ENCODE measurements around the gene GADD45A.
"Not testable (repeated sequence)": the region's sequence is repeated elsewhere in the genome, so short reads cannot be mapped to it uniquely, and the experiment has no call there.

GADD45A gene

DNA sequence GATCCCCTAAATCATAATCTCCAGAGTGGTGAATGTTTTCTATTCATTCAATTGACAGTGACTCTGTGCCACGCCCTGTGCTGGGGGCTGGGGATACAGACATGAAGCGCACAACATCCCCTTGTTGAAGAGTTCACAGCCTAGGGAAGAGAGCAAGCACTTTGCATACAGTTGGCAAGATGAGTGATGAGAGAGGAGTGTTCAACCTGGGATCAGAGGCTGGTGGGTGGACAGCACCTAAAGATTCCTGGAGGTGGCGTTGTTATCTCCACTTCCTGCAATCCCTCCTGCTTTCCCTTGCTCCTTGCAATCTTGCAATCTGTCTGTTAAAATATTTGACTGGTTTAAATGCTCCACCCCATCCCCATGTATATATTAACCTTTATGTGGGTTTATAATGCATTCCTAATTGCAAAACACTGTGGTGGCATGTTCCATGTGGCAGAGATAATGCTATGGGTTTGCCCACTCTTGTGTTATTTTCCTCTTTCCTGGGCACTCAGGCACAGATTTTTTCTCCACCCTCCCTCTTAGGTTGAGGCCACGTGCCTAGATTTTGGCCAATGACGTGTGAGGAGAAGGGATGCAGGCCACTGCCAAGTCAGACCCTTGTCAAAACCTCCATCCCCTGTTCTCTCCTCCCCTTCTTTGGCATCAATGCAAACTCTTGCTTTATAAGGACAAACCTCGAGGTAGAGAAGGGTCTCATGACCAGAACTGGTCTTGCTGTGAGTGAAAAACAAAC, 36.2 kb upstream of the GADD45A start:
- WGBS, 2 experiments = 73 to 78% methylated on average over 6 of the region's 6 CpGs
- Histone ChIP-seq H3K4me1 (ENCODE audit: control insufficient read depth, insufficient read depth, low read length) (peaks cover 23% of the 10 kb centered on the region), H3K27me3 (ENCODE audit: control insufficient read depth, insufficient read depth, low read length, poor library complexity, severe bottlenecking) (no peaks in the 10 kb centered on the region), H3K4me3 (ENCODE audit: insufficient read depth, low read depth, low read length) (no peak overlapping the region), H3K36me3 (ENCODE audit: control insufficient read depth, insufficient read depth, low read length) (no peaks in the 10 kb centered on the region), H3K9me3 (ENCODE audit: control insufficient read depth, low read length) (no peaks in the 10 kb centered on the region), H3K27ac (ENCODE audit: insufficient read depth, low read depth, low read length, poor library complexity, severe bottlenecking) (no peak overlapping the region)

DNA sequence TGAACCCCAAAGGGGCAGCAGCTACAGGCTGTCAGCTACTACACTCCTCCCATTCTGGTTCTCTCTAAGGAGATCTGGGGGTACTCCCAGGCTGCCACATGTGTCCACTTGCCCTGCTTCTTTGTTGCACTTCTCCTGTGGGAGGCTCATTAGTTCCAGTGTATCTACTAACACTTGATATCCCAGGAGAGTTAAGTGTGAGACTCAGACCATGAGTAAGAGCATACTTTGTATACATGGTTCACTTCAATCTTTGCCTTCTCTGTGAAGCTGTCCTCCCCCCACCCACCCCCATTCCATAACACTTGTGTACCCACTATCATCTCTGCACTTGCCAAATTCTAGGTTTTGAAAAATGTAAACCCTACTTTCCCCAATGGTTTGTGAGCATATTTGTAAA, 34.9 kb upstream of the GADD45A start:
- no peak overlapping the region for H3K4me3 ChIP-seq (ENCODE audit: insufficient read depth, low read depth, low read length)
- no peak overlapping the region for H3K27ac ChIP-seq (ENCODE audit: insufficient read depth, low read depth, low read length, poor library complexity, severe bottlenecking)
- no peaks in the 10 kb centered on the region for H3K36me3 ChIP-seq (ENCODE audit: control insufficient read depth, insufficient read depth, low read length)
- no peaks in the 10 kb centered on the region for H3K27me3 ChIP-seq (ENCODE audit: control insufficient read depth, insufficient read depth, low read length, poor library complexity, severe bottlenecking)
- peaks cover 23% of the 10 kb centered on the region for H3K4me1 ChIP-seq (ENCODE audit: control insufficient read depth, insufficient read depth, low read length)
- H3K9me3 ChIP-seq (ENCODE audit: control insufficient read depth, low read length) = no peaks in the 10 kb centered on the region

DNA sequence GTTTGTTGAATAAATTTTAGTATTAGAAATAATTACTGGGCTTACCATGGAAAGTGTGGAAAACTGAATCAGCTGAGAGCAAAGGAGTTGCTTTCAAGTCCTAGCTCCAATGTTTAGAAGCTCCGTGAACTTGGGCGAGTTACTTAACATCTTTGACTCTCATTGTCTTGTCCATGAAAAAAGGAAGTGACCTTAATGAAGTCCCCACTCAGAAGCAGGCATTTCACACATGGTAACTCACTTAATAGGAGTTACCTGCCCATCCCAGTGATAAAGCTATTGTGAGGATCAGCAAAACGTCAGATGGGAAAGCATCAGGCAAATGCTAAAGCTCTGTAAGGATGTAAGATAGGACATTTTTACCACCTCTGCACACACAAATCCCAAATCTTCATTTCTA, 34.0 kb upstream of the GADD45A start:
- WGBS, 2 experiments = 83 to 96% methylated on average over 3 of the region's 3 CpGs

DNA sequence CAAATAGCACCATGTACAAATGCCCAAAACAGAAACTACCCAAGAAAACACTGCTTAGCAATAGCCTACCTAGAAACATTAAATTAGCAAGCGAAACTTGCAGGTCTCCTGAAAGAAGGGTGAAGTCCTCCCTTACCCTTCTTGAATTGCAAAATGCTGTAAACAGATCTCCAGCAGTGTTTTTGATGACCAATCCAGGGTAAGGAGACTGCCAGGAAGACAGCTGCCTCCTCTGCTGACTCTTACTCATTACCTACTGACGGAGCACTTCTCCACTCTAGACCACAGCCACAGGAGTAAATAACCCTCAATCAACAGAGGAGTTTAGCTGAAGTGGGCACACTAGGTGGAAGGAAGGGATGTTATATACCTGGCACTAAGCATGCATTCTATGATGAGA, 32.2 kb upstream of the GADD45A start:
- 93 to 94% methylated on average over 2 of the region's 2 CpGs for WGBS, 2 experiments
- no peak overlapping the region for H3K27ac ChIP-seq (ENCODE audit: insufficient read depth, low read depth, low read length, poor library complexity, severe bottlenecking)
- H3K4me3 ChIP-seq (ENCODE audit: insufficient read depth, low read depth, low read length) = no peak overlapping the region
- H3K9me3 ChIP-seq (ENCODE audit: control insufficient read depth, low read length) = no peaks in the 10 kb centered on the region
- no peaks in the 10 kb centered on the region for H3K36me3 ChIP-seq (ENCODE audit: control insufficient read depth, insufficient read depth, low read length)
- H3K4me1 ChIP-seq (ENCODE audit: control insufficient read depth, insufficient read depth, low read length) = no peaks in the 10 kb centered on the region
- H3K27me3 ChIP-seq (ENCODE audit: control insufficient read depth, insufficient read depth, low read length, poor library complexity, severe bottlenecking) = no peaks in the 10 kb centered on the region

More for the DNA sequence above, 34.0 kb upstream of the GADD45A start:
- Histone ChIP-seq H3K9me3 (ENCODE audit: control insufficient read depth, low read length) (no peaks in the 10 kb centered on the region), H3K36me3 (ENCODE audit: control insufficient read depth, insufficient read depth, low read length) (no peaks in the 10 kb centered on the region), H3K27ac (ENCODE audit: insufficient read depth, low read depth, low read length, poor library complexity, severe bottlenecking) (no peak overlapping the region), H3K4me3 (ENCODE audit: insufficient read depth, low read depth, low read length) (no peak overlapping the region), H3K27me3 (ENCODE audit: control insufficient read depth, insufficient read depth, low read length, poor library complexity, severe bottlenecking) (no peaks in the 10 kb centered on the region), H3K4me1 (ENCODE audit: control insufficient read depth, insufficient read depth, low read length) (peaks cover 15% of the 10 kb centered on the region)

DNA sequence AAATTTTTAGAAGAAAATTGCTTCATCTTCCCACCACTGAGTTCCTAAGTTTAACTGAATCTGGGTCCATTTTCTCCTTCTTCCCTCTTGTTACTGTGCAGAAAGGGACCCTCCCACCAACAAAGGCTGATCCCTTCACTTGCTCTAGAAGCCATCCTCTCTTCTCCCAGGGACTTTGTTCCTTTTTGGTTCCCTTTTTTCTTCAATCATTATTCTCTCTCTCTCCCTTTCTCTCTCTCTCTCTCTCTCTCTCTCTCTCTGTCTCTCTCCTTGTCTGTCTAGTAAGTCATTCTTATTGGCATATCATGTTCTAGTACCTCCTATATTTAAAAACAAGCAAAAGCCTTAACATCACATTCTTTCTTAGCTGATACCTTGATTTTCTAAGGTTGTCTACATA, 31.7 kb upstream of the GADD45A start:
- Histone ChIP-seq H3K9me3 (ENCODE audit: control insufficient read depth, low read length) (no peaks in the 10 kb centered on the region), H3K36me3 (ENCODE audit: control insufficient read depth, insufficient read depth, low read length) (no peaks in the 10 kb centered on the region), H3K4me1 (ENCODE audit: control insufficient read depth, insufficient read depth, low read length) (no peaks in the 10 kb centered on the region), H3K27me3 (ENCODE audit: control insufficient read depth, insufficient read depth, low read length, poor library complexity, severe bottlenecking) (no peaks in the 10 kb centered on the region), H3K4me3 (ENCODE audit: insufficient read depth, low read depth, low read length) (no peak overlapping the region), H3K27ac (ENCODE audit: insufficient read depth, low read depth, low read length, poor library complexity, severe bottlenecking) (no peak overlapping the region)

DNA sequence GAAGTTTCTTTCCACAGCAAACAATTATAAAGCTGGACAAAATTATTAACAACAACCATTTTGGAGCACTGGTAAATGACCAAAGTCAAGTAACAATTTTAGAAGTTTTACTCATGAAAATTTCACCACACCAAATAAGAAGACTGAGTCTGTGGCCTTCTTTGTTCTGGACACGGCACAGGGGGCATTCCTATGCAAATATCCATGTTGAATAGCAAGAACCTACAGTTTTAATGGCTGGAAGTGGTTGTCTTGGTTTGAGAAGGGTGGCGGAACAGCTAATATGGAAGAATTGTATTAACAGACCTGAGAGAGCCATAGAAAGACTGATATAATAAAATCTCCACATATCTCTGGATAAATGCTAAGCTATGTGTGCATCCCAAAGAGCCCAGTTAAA, 29.4 kb upstream of the GADD45A start:
- H3K27me3 ChIP-seq (ENCODE audit: control insufficient read depth, insufficient read depth, low read length, poor library complexity, severe bottlenecking) = no peaks in the 10 kb centered on the region
- 58 to 60% methylated on average over 2 of the region's 2 CpGs for WGBS, 2 experiments

DNA sequence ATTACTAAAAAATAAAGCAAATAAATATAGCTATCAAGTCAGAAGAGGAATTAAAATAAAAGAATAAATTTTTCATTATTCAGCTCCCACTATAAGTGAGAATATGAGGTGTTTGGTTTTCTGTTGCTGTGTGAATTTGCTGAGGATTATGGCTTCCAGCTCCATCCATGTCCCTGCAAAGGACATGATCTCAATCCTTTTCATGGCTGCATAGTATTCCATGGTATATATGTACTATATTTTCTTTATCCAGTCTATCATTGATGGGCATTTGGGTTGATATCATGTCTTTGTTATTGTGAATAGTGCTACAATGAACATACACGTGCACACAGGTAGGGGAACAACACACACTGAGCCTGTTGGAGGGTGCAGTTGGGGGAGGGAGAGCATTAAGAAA, 27.8 kb upstream of the GADD45A start:
- H3K4me1 ChIP-seq (ENCODE audit: control insufficient read depth, insufficient read depth, low read length) = not testable (repeated sequence)
- WGBS, 2 experiments = 91 to 94% methylated on average over 1 of the region's 1 CpG

More for the DNA sequence above, 29.4 kb upstream of the GADD45A start:
- H3K36me3 ChIP-seq (ENCODE audit: control insufficient read depth, insufficient read depth, low read length) = no peaks in the 10 kb centered on the region
- no peak overlapping the region for H3K27ac ChIP-seq (ENCODE audit: insufficient read depth, low read depth, low read length, poor library complexity, severe bottlenecking)
- no peak overlapping the region for H3K4me3 ChIP-seq (ENCODE audit: insufficient read depth, low read depth, low read length)
- H3K4me1 ChIP-seq (ENCODE audit: control insufficient read depth, insufficient read depth, low read length) = no peaks in the 10 kb centered on the region
- no peaks in the 10 kb centered on the region for H3K9me3 ChIP-seq (ENCODE audit: control insufficient read depth, low read length)

DNA sequence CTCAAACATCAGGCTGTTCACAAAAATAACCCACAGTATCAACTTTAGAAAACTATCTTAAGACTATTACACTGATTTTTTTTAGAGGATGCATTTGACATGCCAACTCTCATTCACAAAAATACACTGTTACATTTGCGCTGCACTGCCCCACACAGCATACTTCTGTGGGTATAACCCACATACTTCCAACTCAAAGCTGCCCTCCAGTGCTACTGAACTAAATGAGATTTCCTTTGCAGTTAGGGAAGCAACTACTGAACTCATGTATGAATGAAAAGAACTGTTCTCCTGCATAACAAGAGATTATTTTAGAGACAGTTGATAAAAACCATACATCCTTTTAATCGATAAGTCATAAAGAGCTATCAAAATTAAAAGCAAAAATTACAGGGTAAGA, 25.8 kb upstream of the GADD45A start:
- Histone ChIP-seq H3K36me3 (ENCODE audit: control insufficient read depth, insufficient read depth, low read length) (no peaks in the 10 kb centered on the region), H3K4me1 (ENCODE audit: control insufficient read depth, insufficient read depth, low read length) (no peaks in the 10 kb centered on the region), H3K4me3 (ENCODE audit: insufficient read depth, low read depth, low read length) (no peak overlapping the region), H3K27me3 (ENCODE audit: control insufficient read depth, insufficient read depth, low read length, poor library complexity, severe bottlenecking) (no peaks in the 10 kb centered on the region), H3K27ac (ENCODE audit: insufficient read depth, low read depth, low read length, poor library complexity, severe bottlenecking) (no peak overlapping the region), H3K9me3 (ENCODE audit: control insufficient read depth, low read length) (no peaks in the 10 kb centered on the region)
- WGBS, 2 experiments = 94 to 95% methylated on average over 1 to 2 of the region's 2 CpGs

More for the DNA sequence above, 27.8 kb upstream of the GADD45A start:
- H3K4me3 ChIP-seq (ENCODE audit: insufficient read depth, low read depth, low read length); H3K27ac ChIP-seq (ENCODE audit: insufficient read depth, low read depth, low read length, poor library complexity, severe bottlenecking); H3K27me3 ChIP-seq (ENCODE audit: control insufficient read depth, insufficient read depth, low read length, poor library complexity, severe bottlenecking); H3K9me3 ChIP-seq (ENCODE audit: control insufficient read depth, low read length); H3K36me3 ChIP-seq (ENCODE audit: control insufficient read depth, insufficient read depth, low read length): not testable (repeated sequence)

DNA sequence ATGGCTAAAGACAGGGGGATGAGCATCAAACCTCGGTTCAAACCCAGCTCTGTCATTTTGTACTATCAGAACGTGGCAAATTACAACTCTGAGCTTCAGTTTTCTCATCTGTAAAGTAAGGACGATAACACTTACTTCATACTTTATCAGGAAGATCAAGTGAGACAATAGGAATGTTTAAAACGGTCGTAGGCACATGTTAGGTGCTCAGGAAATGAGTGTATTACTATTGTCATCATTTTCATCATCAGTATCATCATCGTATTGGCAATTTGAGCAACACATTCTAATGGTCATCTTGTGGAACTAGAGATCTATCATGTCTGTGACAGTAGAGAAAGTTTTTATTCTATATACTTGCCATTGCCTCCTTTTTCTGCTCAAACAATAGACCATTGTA, 22.1 kb upstream of the GADD45A start:
- WGBS, 2 experiments = 67 to 76% methylated on average over 3 to 6 of the region's 6 CpGs
- Histone ChIP-seq H3K4me1 (ENCODE audit: control insufficient read depth, insufficient read depth, low read length) (no peaks in the 10 kb centered on the region), H3K27ac (ENCODE audit: insufficient read depth, low read depth, low read length, poor library complexity, severe bottlenecking) (no peak overlapping the region)

DNA sequence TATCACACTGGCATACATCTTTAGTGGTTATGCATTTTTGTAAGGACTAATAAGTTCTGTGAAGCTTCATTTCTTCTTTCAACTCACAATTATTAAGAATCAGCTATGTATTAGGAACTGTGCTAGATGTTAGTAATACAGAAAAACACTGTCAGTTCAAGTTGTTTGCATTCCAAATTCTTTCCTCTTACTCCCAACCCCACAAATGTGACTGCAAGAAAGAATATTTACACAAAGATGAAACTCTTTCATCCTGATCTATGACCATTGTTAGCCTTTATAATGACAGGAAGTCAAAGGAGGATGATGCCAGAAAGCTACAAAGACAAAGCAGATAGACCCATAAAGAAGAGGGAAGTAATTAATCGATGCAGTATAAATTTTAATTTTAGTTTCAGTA, 21.0 kb upstream of the GADD45A start:
- H3K9me3 ChIP-seq (ENCODE audit: control insufficient read depth, low read length) = no peaks in the 10 kb centered on the region
- H3K27me3 ChIP-seq (ENCODE audit: control insufficient read depth, insufficient read depth, low read length, poor library complexity, severe bottlenecking) = no peaks in the 10 kb centered on the region
- 100% methylated on average over 1 of the region's 1 CpG; no CpG with 5 or more reads in 1 of the 2 experiments for WGBS, 2 experiments
- no peak overlapping the region for H3K4me3 ChIP-seq (ENCODE audit: insufficient read depth, low read depth, low read length)
- H3K27ac ChIP-seq (ENCODE audit: insufficient read depth, low read depth, low read length, poor library complexity, severe bottlenecking) = no peak overlapping the region
- no peaks in the 10 kb centered on the region for H3K4me1 ChIP-seq (ENCODE audit: control insufficient read depth, insufficient read depth, low read length)
- no peaks in the 10 kb centered on the region for H3K36me3 ChIP-seq (ENCODE audit: control insufficient read depth, insufficient read depth, low read length)

More for the DNA sequence above, 22.1 kb upstream of the GADD45A start:
- H3K4me3 ChIP-seq (ENCODE audit: insufficient read depth, low read depth, low read length) = no peak overlapping the region
- H3K9me3 ChIP-seq (ENCODE audit: control insufficient read depth, low read length) = no peaks in the 10 kb centered on the region
- no peaks in the 10 kb centered on the region for H3K36me3 ChIP-seq (ENCODE audit: control insufficient read depth, insufficient read depth, low read length)
- no peaks in the 10 kb centered on the region for H3K27me3 ChIP-seq (ENCODE audit: control insufficient read depth, insufficient read depth, low read length, poor library complexity, severe bottlenecking)

DNA sequence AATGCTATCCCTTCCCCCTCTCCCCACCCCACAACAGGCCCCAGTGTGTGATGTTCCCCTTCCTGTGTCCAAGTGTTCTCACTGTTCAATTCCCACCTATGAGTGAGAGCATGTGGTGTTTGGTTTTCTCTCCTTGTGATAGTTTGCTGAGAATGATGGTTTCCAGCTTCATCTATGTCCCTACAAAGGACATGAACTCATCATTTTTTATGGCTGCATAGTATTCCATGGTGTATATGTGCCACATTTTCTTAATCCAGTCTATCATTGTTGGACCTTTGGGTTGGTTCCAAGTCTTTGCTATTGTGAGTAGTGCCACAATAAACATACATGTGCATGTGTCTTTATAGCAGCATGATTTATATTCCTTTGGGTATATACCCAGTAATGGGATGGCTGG, 19.7 kb upstream of the GADD45A start:
- H3K27ac ChIP-seq (ENCODE audit: insufficient read depth, low read depth, low read length, poor library complexity, severe bottlenecking); H3K4me1 ChIP-seq (ENCODE audit: control insufficient read depth, insufficient read depth, low read length); H3K27me3 ChIP-seq (ENCODE audit: control insufficient read depth, insufficient read depth, low read length, poor library complexity, severe bottlenecking); H3K9me3 ChIP-seq (ENCODE audit: control insufficient read depth, low read length); H3K36me3 ChIP-seq (ENCODE audit: control insufficient read depth, insufficient read depth, low read length); H3K4me3 ChIP-seq (ENCODE audit: insufficient read depth, low read depth, low read length): not testable (repeated sequence)

Measured in ectodermal cell (in vitro differentiated cells).